ENCODE measurements around the gene DLEC1. TPM values are rescaled to one million over a fixed set of nuclear protein-coding genes. Genes with fewer than 3 reads are reported as not detected.

The DLEC1 gene
- total RNA-seq, 1 experiment from 2014 or later, result 1.3 TPM

DNA sequence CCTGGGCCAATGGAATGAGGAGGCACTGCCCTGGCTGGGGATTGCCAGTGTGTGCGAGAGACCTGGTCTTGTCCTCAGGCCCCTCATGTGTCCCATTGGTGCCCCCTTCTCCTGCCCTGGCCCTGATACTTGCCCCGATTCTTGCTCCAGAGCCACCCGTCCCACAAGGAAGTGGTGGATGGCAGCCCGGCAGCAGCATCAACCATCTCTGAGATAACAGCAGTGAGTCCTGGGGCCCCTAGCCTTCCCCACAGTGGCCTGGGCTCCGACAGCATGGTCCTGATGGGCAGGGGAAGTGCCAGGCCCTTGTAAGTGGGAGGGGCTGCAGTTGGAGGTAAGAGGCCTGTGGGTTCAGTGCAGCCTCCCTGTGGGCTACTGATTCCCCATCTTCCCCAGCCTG, 33.0 kb upstream of the DLEC1 start:
- no peaks in the 10 kb centered on the region for H3K27me3 ChIP-seq (ENCODE audit: control insufficient read depth, insufficient read depth, low read length)
- no peak for DNase-seq
- no peak overlapping the region for H3K4me3 ChIP-seq (ENCODE audit: insufficient read depth, low read depth, low read length)
- peaks cover 3% of the 10 kb centered on the region; the same call in 1 of the 2 replicates for H3K36me3 ChIP-seq (replicated peaks; ENCODE audit: control insufficient read depth, insufficient read depth, low read length)

DNA sequence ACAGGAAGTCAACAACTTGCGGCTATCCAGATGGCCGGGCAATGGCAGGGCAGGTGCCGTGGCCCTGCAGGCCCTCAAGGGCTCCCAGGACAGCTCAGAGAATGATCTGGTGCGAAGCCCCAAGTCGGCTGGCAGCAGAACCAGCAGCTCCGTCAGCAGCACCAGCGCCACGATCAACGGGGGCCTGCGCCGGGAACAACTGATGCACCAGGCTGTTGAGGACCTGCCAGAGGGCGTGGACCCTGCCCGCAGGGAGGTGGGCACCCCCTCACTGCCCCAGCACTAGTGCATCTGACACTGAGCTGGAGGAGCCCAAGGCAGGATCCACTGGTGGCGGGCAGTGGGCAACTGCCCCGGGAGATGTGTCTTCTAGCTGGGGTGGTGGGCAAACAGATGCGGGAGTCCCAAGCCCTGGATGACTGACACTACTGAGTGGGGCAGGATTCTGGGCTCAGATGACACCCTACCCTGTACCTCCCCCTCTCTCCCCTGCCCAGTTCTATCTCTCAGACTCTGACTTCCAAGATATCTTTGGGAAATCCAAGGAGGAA, 32.5 kb upstream of the DLEC1 start:
- Histone ChIP-seq H3K4me3 (ENCODE audit: insufficient read depth, low read depth, low read length) (no peak overlapping the region), H3K36me3 (replicated peaks; ENCODE audit: control insufficient read depth, insufficient read depth, low read length) (peaks cover 3% of the 10 kb centered on the region; the same call in 1 of the 2 replicates), H3K27me3 (ENCODE audit: control insufficient read depth, insufficient read depth, low read length) (no peaks in the 10 kb centered on the region)
- no peak for DNase-seq

DNA sequence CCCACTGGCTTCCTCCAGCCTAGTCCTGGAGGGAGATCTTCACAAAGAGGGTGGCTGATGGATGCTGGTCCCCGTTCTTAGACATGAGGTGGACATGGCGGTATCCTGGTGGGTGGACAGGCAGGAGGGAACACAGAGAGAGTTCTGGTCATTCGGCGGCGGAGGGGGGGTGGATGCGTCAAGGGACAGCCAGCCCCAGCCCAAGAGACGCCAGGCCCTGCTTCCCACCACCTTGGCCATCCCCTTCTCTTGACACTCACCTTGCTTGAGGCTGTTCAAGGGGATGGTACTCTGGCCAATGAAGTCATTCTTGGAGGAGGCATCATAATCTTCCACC, 31.3 kb upstream of the DLEC1 start:
- no peak overlapping the region for H3K4me3 ChIP-seq (ENCODE audit: insufficient read depth, low read depth, low read length)
- no peaks in the 10 kb centered on the region for H3K27me3 ChIP-seq (ENCODE audit: control insufficient read depth, insufficient read depth, low read length)
- H3K36me3 ChIP-seq (replicated peaks; ENCODE audit: control insufficient read depth, insufficient read depth, low read length), result peaks cover 3% of the 10 kb centered on the region; the same call in 1 of the 2 replicates
- DNase-seq, result no peak

DNA sequence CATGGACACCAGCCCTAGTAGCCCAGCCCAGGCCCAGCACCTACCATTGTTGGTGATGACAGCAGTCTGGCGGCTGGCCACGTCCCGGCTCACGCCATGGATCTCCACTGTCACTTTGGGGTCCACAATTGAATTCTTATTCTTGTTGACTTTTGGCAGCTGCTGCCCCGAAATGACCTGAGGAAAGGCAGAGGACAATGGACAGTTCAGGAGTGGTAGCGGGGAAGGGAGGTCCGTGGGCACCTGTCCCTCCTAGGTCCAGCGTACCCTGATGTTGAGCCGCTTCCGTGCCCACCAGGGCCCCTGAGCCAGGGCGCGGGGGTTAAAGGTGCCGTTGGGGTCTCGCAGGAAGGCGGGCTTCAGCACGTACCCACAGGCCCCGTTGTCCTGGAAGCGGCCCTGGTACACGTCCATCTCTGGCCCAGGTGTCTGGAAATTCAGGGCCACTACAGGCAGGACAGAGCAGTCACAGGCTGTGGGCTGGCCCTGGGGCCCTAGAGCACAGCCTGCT, 30.8 kb upstream of the DLEC1 start:
- no peak overlapping the region for H3K4me3 ChIP-seq (ENCODE audit: insufficient read depth, low read depth, low read length)
- H3K27me3 ChIP-seq (ENCODE audit: control insufficient read depth, insufficient read depth, low read length), result no peaks in the 10 kb centered on the region
- H3K36me3 ChIP-seq (replicated peaks; ENCODE audit: control insufficient read depth, insufficient read depth, low read length), result peaks cover 3% of the 10 kb centered on the region; the same call in 1 of the 2 replicates
- no peak for DNase-seq

DNA sequence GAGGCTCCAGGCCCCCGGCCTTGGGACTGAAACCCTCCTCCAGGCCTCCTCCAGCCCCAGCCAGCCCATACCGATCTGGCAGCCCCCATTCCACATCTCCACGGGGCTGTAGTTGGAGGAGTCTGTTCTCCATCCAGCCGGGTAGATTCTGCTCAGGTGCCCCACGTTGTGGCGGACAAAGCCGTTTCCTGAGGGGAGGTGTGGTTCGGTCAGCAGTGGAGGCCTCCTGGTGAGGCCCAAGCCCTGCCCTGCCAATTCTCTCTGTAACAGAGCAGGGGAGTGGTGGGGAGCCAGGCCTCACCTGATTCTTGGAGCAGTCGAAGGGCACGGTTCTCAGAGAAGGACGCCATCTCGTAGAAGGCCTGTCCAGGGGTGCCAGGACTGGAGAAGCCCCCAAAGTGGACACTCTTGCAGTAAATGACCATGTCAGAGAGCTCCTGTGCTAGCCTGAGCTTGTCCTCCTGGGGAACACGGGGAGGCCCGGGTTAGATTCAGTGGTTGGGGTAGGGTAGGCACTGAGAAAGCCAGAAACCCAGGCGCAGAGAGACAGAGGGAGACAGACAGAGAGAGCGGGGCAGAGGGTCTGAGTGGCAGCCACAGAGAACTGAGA, 29.9 kb upstream of the DLEC1 start:
- no peak overlapping the region for H3K4me3 ChIP-seq (ENCODE audit: insufficient read depth, low read depth, low read length)
- DNase-seq, result no peak
- H3K27me3 ChIP-seq (ENCODE audit: control insufficient read depth, insufficient read depth, low read length), result no peaks in the 10 kb centered on the region
- peaks cover 3% of the 10 kb centered on the region; the same call in 1 of the 2 replicates for H3K36me3 ChIP-seq (replicated peaks; ENCODE audit: control insufficient read depth, insufficient read depth, low read length)

DNA sequence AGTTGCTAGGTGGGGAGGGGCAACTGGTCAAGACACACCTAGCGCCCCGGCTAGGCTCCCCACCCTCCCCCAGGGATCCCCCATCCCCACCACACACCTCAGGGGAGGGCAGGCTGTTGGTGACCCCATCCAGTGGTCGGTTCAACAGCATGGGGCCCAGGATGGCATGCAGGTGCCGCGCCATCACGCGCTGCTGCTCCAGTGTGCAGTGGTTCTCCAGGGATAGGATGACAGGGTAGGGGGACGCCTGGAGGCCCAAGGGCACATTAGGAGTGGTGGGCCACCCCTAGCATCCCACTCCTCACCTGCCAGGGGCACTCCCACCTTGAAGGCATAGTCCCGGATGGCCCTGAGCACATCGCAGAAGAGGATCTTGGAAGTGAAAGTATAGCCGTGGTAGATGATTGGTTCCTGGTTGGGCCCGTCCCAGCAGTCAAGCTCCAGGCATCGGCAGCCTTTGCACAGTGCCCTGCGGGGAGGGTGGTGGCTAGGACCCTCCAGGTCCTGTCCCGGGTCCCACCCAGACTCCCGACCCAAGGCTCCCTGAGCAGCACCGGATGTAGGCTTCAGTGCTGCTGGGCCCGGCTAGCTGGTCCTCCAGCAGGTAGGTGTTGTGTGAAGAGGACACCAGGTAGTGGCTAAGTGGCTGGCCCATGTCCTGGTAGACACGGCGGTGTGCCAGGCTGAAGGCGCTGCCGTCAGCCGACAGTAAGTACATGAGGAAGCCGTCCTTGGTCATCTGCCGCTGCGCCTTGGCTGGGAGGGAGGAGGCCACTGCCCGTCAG, 29.0 kb upstream of the DLEC1 start:
- H3K4me3 ChIP-seq (ENCODE audit: insufficient read depth, low read depth, low read length), result no peak overlapping the region
- H3K36me3 ChIP-seq (replicated peaks; ENCODE audit: control insufficient read depth, insufficient read depth, low read length), result peaks cover 3% of the 10 kb centered on the region; the same call in 1 of the 2 replicates
- DNase-seq, result peak; percentile 49
- no peaks in the 10 kb centered on the region for H3K27me3 ChIP-seq (ENCODE audit: control insufficient read depth, insufficient read depth, low read length)

DNA sequence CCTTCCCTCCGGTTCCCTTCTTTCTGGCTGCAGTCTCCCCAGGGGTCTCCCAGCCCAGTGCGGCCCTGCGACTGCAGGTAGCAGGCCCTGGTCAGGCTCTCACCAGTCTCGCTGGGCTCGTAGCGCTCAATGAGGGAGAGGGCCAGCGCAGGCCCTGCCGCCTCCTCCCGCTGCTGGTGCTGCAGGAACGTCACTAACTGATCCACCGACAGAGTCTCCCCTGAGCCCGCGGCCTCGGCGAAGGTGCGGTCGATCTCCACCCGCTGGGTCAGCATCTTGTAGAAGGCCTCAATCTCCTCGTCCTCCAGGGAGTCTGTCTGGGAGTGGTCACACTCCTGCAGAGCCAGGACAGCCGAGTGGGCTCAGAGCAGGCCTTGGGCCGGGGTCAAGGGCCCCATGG, 27.9 kb upstream of the DLEC1 start:
- DNase-seq, result peak; percentile 63
- H3K27me3 ChIP-seq (ENCODE audit: control insufficient read depth, insufficient read depth, low read length), result no peaks in the 10 kb centered on the region
- H3K36me3 ChIP-seq (replicated peaks; ENCODE audit: control insufficient read depth, insufficient read depth, low read length), result peaks cover 3% of the 10 kb centered on the region; the same call in 1 of the 2 replicates
- no peak overlapping the region for H3K4me3 ChIP-seq (ENCODE audit: insufficient read depth, low read depth, low read length)

DNA sequence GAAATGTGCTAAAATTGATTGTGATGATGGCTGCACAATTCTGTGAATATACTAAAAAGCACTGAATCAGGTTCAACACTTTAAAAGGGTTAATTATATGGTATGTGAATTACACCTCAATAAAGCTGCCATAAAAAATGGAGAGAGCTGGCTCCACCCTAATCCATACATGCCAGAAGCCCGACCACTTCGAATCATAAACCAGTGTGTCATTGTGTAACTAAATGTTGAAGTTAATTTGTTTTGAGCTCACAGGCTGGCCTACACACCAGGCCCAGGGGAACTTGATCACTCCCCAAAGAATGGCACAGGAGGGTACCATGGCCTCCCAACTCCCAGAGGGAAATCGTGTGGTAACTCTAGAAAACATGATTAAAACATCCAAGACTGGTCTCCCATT, 23.5 kb upstream of the DLEC1 start:
- no peaks in the 10 kb centered on the region for H3K27me3 ChIP-seq (ENCODE audit: control insufficient read depth, insufficient read depth, low read length)
- no peak for DNase-seq
- peaks cover 2% of the 10 kb centered on the region for H3K36me3 ChIP-seq (replicated peaks; ENCODE audit: control insufficient read depth, insufficient read depth, low read length)
- H3K4me3 ChIP-seq (ENCODE audit: insufficient read depth, low read depth, low read length), result no peak overlapping the region

DNA sequence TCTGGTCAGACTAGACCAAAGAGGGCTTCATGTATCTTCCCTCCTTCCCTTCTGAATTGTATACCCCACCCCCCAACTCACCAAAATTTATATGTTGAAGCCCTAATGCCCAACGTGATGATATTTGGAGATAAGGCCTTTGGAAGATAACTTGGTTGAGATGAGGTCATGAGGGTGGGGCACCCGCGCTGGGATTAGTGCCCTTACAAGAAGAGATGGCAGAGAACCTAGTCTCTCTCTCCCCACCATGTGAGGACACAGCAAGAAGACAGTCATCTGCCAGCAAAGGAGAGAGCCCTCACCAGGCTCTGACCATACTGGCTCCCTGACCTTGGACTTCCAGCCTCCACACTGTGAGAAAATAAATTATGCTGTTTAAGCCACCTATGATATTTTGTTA, 23.0 kb upstream of the DLEC1 start:
- DNase-seq, result no peak
- no peaks in the 10 kb centered on the region for H3K27me3 ChIP-seq (ENCODE audit: control insufficient read depth, insufficient read depth, low read length)
- no peak overlapping the region for H3K4me3 ChIP-seq (ENCODE audit: insufficient read depth, low read depth, low read length)
- H3K36me3 ChIP-seq (replicated peaks; ENCODE audit: control insufficient read depth, insufficient read depth, low read length), result peaks cover 2% of the 10 kb centered on the region

DNA sequence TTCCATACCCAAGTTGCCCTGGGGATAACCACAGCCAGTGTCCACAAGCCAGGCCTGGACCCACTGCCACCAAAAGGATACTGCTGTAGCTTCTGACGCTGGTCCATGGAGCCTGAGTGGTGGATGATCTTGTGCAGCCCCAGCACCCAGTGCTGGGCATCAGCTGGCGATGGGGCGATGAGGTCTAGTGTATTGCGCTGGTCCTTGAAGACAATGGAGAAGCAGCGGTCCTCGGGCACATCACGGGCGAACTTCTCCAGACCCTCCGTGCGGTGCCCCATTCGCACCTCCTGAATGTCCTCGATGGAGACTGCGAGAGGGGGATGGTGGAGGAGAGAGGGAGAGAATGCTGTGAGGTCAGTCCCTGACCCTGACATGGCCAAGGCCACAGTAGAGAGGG, 22.6 kb upstream of the DLEC1 start:
- no peak overlapping the region for H3K4me3 ChIP-seq (ENCODE audit: insufficient read depth, low read depth, low read length)
- no peak for DNase-seq
- H3K27me3 ChIP-seq (ENCODE audit: control insufficient read depth, insufficient read depth, low read length), result no peaks in the 10 kb centered on the region
- peaks cover 2% of the 10 kb centered on the region for H3K36me3 ChIP-seq (replicated peaks; ENCODE audit: control insufficient read depth, insufficient read depth, low read length)

DNA sequence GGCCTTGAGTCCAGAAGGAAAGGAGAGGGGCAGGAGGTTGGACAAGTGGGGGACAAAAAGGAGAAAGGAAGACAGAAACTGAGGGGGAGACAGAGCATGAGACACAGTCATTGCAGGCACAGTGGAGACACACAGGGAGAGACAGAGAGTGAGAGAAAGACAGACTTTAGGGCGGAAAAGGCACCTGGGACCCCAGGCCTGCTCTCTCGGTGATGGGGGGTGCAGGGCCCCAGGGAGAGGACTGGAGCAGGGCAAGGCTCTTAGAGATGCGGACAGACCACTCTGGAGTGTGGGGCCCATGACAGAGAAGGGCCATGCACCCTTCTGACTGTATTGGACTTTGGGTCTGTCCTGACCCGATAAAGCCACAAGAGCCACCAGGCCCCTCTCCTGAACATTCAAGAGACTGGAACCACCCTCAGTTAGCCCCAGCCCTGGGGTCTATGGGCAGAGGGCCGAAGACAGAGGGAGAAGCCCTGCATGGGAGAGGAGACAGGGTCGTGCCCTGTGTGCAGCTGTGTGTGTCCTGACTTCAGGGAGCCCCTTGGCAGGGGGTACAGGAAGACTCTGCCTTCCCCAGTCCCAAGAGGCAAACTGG, 22.1 kb upstream of the DLEC1 start:
- Histone ChIP-seq H3K4me3 (ENCODE audit: insufficient read depth, low read depth, low read length) (no peak overlapping the region), H3K27me3 (ENCODE audit: control insufficient read depth, insufficient read depth, low read length) (no peaks in the 10 kb centered on the region), H3K36me3 (replicated peaks; ENCODE audit: control insufficient read depth, insufficient read depth, low read length) (peaks cover 2% of the 10 kb centered on the region)
- DNase-seq, result no peak

DNA sequence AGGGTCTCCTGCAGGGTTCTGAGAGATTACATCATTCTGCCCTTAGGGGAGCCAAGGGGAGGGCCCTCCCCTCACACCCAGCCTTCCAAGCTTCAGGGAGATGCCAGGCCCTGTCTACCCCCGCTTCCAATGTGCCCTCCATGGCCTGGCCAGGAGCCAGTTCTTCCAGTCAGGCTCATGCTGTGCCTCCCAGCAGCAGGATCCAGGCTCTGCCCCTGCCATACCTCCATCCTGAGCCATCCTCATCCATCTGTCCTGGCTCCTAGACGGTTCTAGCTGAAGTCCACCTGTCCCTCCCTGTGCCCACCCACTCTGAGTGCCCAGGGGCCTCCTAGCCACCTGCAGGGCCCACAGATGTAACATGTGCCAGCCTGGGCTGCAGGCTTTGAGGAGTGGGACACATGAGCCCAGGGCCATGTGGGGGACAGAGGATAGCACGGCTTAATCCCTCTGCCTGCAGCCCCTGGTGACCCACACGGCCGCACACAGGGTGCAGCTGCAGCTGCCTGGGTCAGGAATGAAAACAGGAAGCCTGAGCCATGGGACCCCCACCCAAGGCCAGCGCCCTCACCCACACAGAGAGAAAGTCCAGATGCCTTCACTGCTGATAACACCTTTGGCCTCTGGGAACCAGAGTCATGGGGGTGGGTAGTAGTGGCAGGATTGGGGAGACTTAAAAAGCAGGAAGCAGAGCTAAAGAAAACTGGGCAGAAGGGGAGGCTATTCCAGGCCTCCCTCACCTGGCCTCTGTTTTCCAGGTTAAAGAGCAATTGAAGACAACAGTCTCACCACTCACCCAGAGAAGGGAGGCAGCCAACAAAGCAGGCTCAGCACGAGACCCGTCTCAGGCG, 21.3 kb upstream of the DLEC1 start:
- no peak for DNase-seq
- H3K4me3 ChIP-seq (ENCODE audit: insufficient read depth, low read depth, low read length), result no peak overlapping the region
- no peaks in the 10 kb centered on the region; the same call in 1 of the 2 replicates for H3K27me3 ChIP-seq (ENCODE audit: control insufficient read depth, insufficient read depth, low read length)
- H3K36me3 ChIP-seq (replicated peaks; ENCODE audit: control insufficient read depth, insufficient read depth, low read length), result peaks cover 2% of the 10 kb centered on the region

DNA sequence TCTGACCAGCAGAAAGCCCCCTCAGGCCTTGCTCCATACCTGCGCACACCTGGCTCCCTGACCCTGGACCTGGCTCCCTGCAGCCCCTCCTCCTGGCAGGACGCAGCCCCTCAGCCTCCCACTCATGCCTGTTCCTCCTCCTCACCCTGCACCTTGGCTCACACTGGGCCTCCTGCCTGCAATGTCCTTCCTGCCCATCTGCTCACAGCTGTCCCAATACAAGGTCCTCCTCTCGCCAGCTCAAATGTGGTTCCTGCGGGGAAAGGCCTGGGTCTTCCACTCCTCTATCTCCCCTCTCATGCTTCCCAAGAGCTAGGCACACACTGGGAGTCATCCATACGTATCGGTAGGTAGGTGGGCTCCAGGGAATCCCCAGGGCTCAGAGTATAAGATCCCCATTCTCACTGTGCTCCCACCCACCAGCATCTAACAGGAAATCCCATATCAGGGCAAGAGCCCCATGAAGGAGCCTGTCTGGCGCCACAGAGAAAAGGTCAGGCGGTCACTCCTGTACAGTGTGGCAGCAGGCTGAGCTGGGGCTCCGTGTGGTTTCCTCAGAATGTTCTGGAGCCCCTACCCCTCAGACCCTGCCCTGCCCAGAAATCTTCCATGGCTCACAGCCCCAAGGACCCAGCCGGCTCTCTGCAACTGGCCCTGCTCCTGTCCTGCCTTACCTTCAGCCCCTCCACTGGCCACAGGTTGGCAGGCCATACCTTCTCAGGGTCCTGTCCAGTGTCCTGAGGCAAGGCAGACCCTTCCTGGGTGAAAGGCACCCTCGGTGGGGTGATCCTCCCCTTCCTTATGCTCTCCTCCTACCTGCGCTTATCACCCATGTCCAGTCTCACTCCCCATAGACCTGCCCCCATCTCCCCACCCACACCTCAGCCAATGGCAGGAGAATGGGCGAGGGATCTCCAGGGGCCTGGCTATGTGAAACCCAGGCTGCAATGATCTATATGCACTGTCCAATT, 20.4 kb upstream of the DLEC1 start:
- peaks cover 2% of the 10 kb centered on the region for H3K36me3 ChIP-seq (replicated peaks; ENCODE audit: control insufficient read depth, insufficient read depth, low read length)
- H3K27me3 ChIP-seq (ENCODE audit: control insufficient read depth, insufficient read depth, low read length), result peaks cover 2% of the 10 kb centered on the region; the same call in 1 of the 2 replicates
- no peak for DNase-seq
- H3K4me3 ChIP-seq (ENCODE audit: insufficient read depth, low read depth, low read length), result no peak overlapping the region

Measured in H7 (cell line).